ENCODE results near the gene PNMA6E.

DNA sequence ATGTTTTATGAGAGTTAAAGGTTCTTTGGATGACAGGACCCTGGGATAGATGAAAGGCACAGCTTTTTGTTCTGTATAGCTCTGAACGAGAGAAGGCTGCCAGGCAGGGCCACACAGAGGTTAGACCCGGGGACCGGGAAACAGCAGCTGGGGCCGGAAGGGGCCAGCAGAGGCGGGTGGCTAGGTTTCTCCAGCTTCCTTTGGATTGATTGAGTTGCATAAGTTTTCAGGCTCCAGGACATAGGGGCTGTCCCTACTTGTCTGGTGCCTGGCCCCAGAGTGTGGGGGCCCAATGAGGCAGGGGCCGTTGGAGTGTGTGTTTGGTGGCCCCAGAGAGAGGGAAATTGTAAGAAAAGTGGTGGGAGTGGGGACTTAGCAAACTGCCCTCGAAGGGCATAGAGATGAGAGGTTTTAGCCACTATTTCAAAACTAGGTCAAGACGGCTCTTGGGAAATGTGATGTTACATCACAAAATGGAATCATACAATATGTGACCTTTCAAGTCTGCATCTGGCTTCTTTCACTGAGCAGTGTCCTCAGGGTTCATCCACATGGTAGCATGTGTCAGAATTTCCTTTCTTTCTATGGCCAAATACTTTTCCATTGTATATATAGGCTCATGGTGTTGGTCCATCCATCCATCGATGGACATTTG is 13.8 kb upstream of the PNMA6E start:
- TF ChIP-seq, protein P1, sequence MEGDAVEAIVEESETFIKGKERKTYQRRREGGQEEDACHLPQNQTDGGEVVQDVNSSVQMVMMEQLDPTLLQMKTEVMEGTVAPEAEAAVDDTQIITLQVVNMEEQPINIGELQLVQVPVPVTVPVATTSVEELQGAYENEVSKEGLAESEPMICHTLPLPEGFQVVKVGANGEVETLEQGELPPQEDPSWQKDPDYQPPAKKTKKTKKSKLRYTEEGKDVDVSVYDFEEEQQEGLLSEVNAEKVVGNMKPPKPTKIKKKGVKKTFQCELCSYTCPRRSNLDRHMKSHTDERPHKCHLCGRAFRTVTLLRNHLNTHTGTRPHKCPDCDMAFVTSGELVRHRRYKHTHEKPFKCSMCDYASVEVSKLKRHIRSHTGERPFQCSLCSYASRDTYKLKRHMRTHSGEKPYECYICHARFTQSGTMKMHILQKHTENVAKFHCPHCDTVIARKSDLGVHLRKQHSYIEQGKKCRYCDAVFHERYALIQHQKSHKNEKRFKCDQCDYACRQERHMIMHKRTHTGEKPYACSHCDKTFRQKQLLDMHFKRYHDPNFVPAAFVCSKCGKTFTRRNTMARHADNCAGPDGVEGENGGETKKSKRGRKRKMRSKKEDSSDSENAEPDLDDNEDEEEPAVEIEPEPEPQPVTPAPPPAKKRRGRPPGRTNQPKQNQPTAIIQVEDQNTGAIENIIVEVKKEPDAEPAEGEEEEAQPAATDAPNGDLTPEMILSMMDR (IDR thresholded peaks at IDR 0.05) = no peak
- TF ChIP-seq POLR2A (IDR thresholded peaks at IDR 0.05) = no peak
- peak in 1 of 4 donors; percentile 31 for TF ChIP-seq EP300 (IDR thresholded peaks at IDR 0.05)
- TF ChIP-seq POLR2AphosphoS5 (IDR thresholded peaks at IDR 0.05) = peak; percentile 17 to 63

Data from upper lobe of left lung (tissue), 4 donors.